Measurements from ENCODE around the gene PMS2. TPM values are rescaled to one million over a fixed set of nuclear protein-coding genes. Genes with fewer than 3 reads are reported as not detected.

Gene PMS2
- polyA plus RNA-seq, 1 donor (not counting 4 experiments of a cell fraction or from before 2014, with no cell fraction given) = 12.7 TPM

- no peak for DNase-seq (ENCODE audit: low read depth, low spot score)
- FAIRE-seq = no peak
- H3K36me3 ChIP-seq (ENCODE audit: control insufficient read depth in 2 of 2, extremely low read depth in 1 of 2, insufficient read depth in 2 of 2, low read length in 2 of 2) = peaks cover 29 to 55% of the 10 kb centered on the region in 2 experiments
Observed at GRCh38 chr7:6020371-6021286, 11.8 kb upstream of the PMS2 start.

GRCh38 chr7:6016653-6016966 lies 7.8 kb upstream of the PMS2 start:
- H3K79me2 ChIP-seq (ENCODE audit: control insufficient read depth, insufficient read depth, low read length) = peaks cover 14% of the 10 kb centered on the region
- DNase-seq (ENCODE audit: low read depth, low spot score) = no peak
- no peak overlapping the region for H3K4me3 ChIP-seq (ENCODE audit: control insufficient read depth in 2 of 3, extremely low read depth in 1 of 3, insufficient read depth in 2 of 3, low read depth in 1 of 3, low read length in 3 of 3)
- no peak overlapping the region for H2AFZ ChIP-seq (ENCODE audit: control insufficient read depth, low read length)
- dilution Hi-C loops (cut with MboI; ENCODE audit: extremely low pct_ligation_motif_present, low sequenced_read_pairs) = no loop called here
- peak overlapping the region; percentile 64 for H3K27ac ChIP-seq (ENCODE audit: control insufficient read depth, insufficient read depth, low read length)
- H4K20me1 ChIP-seq (ENCODE audit: control insufficient read depth, extremely low read depth, insufficient read depth, low read length) = no peaks in the 10 kb centered on the region
- H3K4me2 ChIP-seq (ENCODE audit: control insufficient read depth, extremely low read depth, insufficient read depth, low read depth, low read length) = no peak overlapping the region
- no peak for FAIRE-seq
- no peaks in the 10 kb centered on the region for H3K9me3 ChIP-seq (ENCODE audit: control insufficient read depth, low read depth, low read length)
- H3K27me3 ChIP-seq (ENCODE audit: control insufficient read depth, extremely low read depth, insufficient read depth, low read length) = no peaks in the 10 kb centered on the region
- H3K36me3 ChIP-seq (ENCODE audit: control insufficient read depth in 2 of 2, extremely low read depth in 1 of 2, insufficient read depth in 2 of 2, low read length in 2 of 2) = peaks cover 11 to 30% of the 10 kb centered on the region in 2 experiments
- peak overlapping the region; percentile 14 for H3K9ac ChIP-seq (ENCODE audit: control insufficient read depth, extremely low read depth, insufficient read depth, low read length)
- H3K9me1 ChIP-seq (ENCODE audit: control insufficient read depth, extremely low read depth, insufficient read depth, low read length) = no peaks in the 10 kb centered on the region
- TF ChIP-seq EZH2 (IDR thresholded peaks at IDR 0.05; ENCODE audit: low read length) (no peak), CTCF (optimal IDR thresholded peaks at IDR 0.05 in 1 of 3, IDR thresholded peaks at IDR 0.05 in 1 of 3, conservative IDR thresholded peaks at IDR 0.05 in 1 of 3; ENCODE audit: extremely low read depth in 1 of 3, insufficient read depth in 2 of 3, low read length in 3 of 3) (no peak)
- peaks cover 8% of the 10 kb centered on the region for H3K4me1 ChIP-seq (ENCODE audit: control insufficient read depth, extremely low read depth, insufficient read depth, low read length)

More at GRCh38 chr7:6020371-6021286, 11.8 kb upstream of the PMS2 start:
- H3K27me3 ChIP-seq (ENCODE audit: control insufficient read depth, extremely low read depth, insufficient read depth, low read length) = no peaks in the 10 kb centered on the region
- H3K27ac ChIP-seq (ENCODE audit: control insufficient read depth, insufficient read depth, low read length) = no peak overlapping the region
- no peak overlapping the region for H3K4me2 ChIP-seq (ENCODE audit: control insufficient read depth, extremely low read depth, insufficient read depth, low read depth, low read length)
- no peak overlapping the region for H2AFZ ChIP-seq (ENCODE audit: control insufficient read depth, low read length)
- H3K9me1 ChIP-seq (ENCODE audit: control insufficient read depth, extremely low read depth, insufficient read depth, low read length) = no peaks in the 10 kb centered on the region
- H3K9me3 ChIP-seq (ENCODE audit: control insufficient read depth, low read depth, low read length) = no peaks in the 10 kb centered on the region
- H4K20me1 ChIP-seq (ENCODE audit: control insufficient read depth, extremely low read depth, insufficient read depth, low read length) = no peaks in the 10 kb centered on the region
- no peak overlapping the region for H3K4me3 ChIP-seq (ENCODE audit: control insufficient read depth in 2 of 3, extremely low read depth in 1 of 3, insufficient read depth in 2 of 3, low read depth in 1 of 3, low read length in 3 of 3)
- dilution Hi-C loops (cut with MboI; ENCODE audit: extremely low pct_ligation_motif_present, low sequenced_read_pairs) = no loop called here
- peaks cover 6% of the 10 kb centered on the region for H3K4me1 ChIP-seq (ENCODE audit: control insufficient read depth, extremely low read depth, insufficient read depth, low read length)
- no peak for TF ChIP-seq CTCF (optimal IDR thresholded peaks at IDR 0.05 in 1 of 3, IDR thresholded peaks at IDR 0.05 in 1 of 3, conservative IDR thresholded peaks at IDR 0.05 in 1 of 3; ENCODE audit: extremely low read depth in 1 of 3, insufficient read depth in 2 of 3, low read length in 3 of 3)
- no peak for TF ChIP-seq EZH2 (IDR thresholded peaks at IDR 0.05; ENCODE audit: low read length)
- peaks cover 4% of the 10 kb centered on the region for H3K79me2 ChIP-seq (ENCODE audit: control insufficient read depth, insufficient read depth, low read length)
- no peak overlapping the region for H3K9ac ChIP-seq (ENCODE audit: control insufficient read depth, extremely low read depth, insufficient read depth, low read length)
